ENCODE measurements around the gene ALOX12.

- TF ChIP-seq CTCF (IDR thresholded peaks at IDR 0.05) (no peak), POLR2AphosphoS5 (IDR thresholded peaks at IDR 0.05) (no peak), POLR2A (IDR thresholded peaks at IDR 0.05) (no peak)
Measured at GRCh38 chr17:6995500-6996255, at the start of gene ALOX12.
